T-helper 17 cell (primary cell): ENCODE data around the gene ZDHHC11B. TPM values are rescaled to one million over a fixed set of nuclear protein-coding genes. Genes with fewer than 3 reads are reported as not detected.

Experiments
- ATAC-seq: fragments of 150-1000 bp; cut with Tn5 transposase; 2 replicates; pipeline ENCODE4 v1.10.0; 2021; ENCODE audit warnings: mild to moderate bottlenecking, moderate library complexity
- DNase-seq, 3 donors: peaks; one replicate each; pipeline versions ENCODE4 v3.0.0 to v3.0.0-alpha.2; 2020 to 2021
- H3K9me3 ChIP-seq: one replicate; pipeline ENCODE4 v1.7.0; 2013; ENCODE audit warnings: low read length, mild to moderate bottlenecking; ENCODE audit not compliant: control insufficient read depth, poor library complexity, severe bottlenecking
- H3K27ac Mint-ChIP-seq: one replicate; pipeline ENCODE4 v1.8.0; 2022; ENCODE audit warnings: mild to moderate bottlenecking, moderate library complexity, mixed read lengths
- H3K27me3 Mint-ChIP-seq: one replicate; pipeline ENCODE4 v1.8.0; 2022; ENCODE audit warnings: mixed read lengths
- H3K36me3 Mint-ChIP-seq: one replicate; pipeline ENCODE4 v1.8.0; 2022; ENCODE audit warnings: low read depth, mixed read lengths
- H3K4me1 Mint-ChIP-seq: one replicate; pipeline ENCODE4 v1.8.0; 2022; ENCODE audit warnings: mild to moderate bottlenecking, mixed read lengths
- H3K4me3 Mint-ChIP-seq: one replicate; pipeline ENCODE4 v1.8.0; 2022; ENCODE audit warnings: mild to moderate bottlenecking, moderate library complexity, mixed read lengths
- total RNA-seq, 4 donors: library from RNA in 2 of 4; stranded (reverse) in 2 of 4; gene quantifications; one replicate each; pipeline ENCODE4 v1.2.3 and lab custom pipeline; 2022 to 2026

ZDHHC11B gene
- total RNA-seq, 2 donors from 2014 or later: 9.3 to 31.2 TPM

DNA sequence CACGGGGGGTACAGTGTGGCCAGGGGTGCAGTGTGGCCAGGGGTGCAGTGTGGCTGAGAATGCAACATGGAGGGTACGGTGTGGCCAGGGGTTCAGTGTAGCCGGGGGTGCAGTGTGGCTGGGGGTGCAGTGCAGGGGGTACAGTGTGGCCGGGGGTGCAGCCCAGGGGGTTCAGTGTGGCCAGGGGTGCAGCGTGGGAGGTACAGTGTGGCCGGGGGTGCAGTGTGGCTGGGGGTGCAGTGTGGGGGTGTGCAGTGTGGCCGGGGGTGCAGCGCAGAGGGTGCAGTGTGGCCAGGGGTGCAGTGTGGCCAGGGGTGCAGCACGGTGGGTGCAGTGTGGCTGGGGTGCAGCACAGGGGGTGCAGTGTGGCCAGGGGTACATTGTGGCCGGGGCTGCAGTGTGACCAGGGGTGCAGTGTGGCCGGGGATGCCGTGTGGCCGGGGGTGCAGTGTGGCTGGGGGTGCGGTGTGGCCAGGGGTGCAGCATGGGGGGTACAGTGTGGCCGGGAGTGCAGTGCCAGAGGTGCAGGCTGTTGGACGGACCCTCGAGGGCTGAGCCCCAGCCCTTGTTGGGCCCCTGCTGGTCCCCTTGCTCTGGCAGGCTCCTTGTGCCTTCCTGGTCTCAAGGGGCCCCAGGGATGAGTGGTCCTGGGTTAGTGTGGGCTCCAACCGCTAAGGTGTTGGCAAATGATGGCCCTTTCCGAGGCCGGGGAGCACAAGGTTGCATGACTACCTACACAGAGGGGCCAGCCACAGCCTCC, 109.2 kb downstream of the ZDHHC11B start:
- Mint-ChIP-seq H3K36me3 (peaks cover 4% of the 10 kb centered on the region), H3K4me3 (no peak overlapping the region), H3K4me1 (peaks cover 16% of the 10 kb centered on the region), H3K27me3 (no peaks in the 10 kb centered on the region), H3K27ac (peak overlapping the region; percentile 97)
- no peak for ATAC-seq
- no peak for DNase-seq
- no peaks in the 10 kb centered on the region for H3K9me3 ChIP-seq

- H3K4me3 Mint-ChIP-seq: peak overlapping the region; percentile 3
- DNase-seq: no peak
- peaks cover 16% of the 10 kb centered on the region for H3K4me1 Mint-ChIP-seq
- H3K27ac Mint-ChIP-seq: peak overlapping the region; percentile 97
- ATAC-seq: no peak
- no peaks in the 10 kb centered on the region for H3K27me3 Mint-ChIP-seq
- H3K36me3 Mint-ChIP-seq: peaks cover 4% of the 10 kb centered on the region
- H3K9me3 ChIP-seq: no peaks in the 10 kb centered on the region
These were observed 109.9 kb downstream of the ZDHHC11B start for GRCh38 chr5:674630-675011.

DNA sequence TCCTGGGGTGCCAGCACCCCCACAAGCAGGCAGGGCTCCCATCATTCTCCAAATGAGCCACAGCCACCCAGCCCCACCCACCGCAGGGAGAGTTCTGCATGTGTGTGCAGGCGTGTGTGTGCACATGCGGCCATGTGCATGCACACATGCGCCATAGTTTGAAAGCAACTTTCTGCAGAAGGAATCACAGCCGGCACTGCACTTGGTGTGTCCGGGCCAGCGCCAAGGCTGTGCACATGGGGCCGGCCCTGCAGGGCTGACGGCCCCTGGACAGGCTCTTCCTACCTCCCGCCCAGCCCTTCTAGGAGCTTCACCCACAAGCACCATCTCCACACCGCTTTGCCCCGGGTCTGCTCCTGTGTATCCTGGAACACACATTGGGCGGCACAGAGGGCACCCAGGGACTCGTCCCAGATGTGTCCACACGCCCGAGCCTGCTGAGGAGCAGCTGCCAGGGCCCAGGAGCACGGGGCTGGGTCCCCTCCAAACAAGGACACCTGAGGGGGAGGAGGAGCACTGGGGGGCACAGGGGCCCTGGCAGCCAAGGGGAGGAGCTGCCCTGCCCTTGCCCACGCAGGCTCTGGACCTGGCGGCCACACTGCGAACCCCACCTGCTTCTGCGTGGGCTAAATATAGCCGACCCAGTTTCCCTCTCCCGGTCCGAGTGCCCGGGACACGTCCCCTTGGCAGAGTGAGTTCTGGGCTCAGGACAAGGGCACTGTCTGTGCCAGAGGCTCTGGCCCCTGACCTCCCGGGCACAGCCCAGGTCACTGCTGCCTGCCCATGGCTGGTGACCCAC, 110.5 kb downstream of the ZDHHC11B start:
- Mint-ChIP-seq H3K27ac (peak overlapping the region; percentile 97), H3K36me3 (peaks cover 4% of the 10 kb centered on the region), H3K4me3 (peak overlapping the region; percentile 3), H3K27me3 (no peaks in the 10 kb centered on the region), H3K4me1 (peaks cover 16% of the 10 kb centered on the region)
- no peak for DNase-seq
- no peak for ATAC-seq
- no peaks in the 10 kb centered on the region for H3K9me3 ChIP-seq

DNA sequence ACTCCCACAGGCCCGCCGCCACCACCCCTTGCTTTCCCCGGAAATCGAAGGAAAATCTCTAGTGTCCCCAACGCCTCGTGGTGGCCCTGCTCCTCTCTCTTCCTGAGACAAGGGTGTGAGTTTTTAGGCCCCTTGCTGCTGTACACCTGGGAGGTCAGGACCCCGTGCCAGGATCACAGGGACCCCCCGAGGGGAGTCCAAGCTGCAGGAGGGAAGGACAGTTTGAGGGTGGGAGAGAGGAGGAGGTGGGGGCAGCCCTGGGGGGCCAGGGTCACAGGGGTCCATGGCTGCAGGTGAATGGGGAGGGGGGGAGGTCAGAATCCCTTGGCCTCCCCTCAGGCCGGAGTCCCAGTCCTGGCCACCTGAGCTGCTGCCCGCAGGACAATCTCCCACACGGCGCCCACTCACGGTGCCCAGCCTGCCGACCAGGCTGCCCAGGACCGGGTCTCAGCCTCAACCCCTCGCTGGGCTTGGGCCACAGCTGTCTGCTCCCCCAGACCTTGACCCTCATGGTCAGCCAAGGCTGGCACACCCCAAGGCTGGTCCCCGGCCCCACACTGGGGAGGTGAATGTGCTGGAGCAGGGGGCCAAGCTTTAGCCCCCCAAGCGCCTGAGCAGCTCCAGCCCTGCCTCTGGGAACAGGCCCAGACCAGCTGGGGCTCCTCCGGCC, 111.2 kb downstream of the ZDHHC11B start:
- no peaks in the 10 kb centered on the region for H3K9me3 ChIP-seq
- H3K4me3 Mint-ChIP-seq: peak overlapping the region; percentile 88
- H3K27ac Mint-ChIP-seq: peak overlapping the region; percentile 97
- ATAC-seq (no peak), DNase-seq (no peak)
- peaks cover 16% of the 10 kb centered on the region for H3K4me1 Mint-ChIP-seq
- peaks cover 4% of the 10 kb centered on the region for H3K36me3 Mint-ChIP-seq
- H3K27me3 Mint-ChIP-seq: no peaks in the 10 kb centered on the region

DNA sequence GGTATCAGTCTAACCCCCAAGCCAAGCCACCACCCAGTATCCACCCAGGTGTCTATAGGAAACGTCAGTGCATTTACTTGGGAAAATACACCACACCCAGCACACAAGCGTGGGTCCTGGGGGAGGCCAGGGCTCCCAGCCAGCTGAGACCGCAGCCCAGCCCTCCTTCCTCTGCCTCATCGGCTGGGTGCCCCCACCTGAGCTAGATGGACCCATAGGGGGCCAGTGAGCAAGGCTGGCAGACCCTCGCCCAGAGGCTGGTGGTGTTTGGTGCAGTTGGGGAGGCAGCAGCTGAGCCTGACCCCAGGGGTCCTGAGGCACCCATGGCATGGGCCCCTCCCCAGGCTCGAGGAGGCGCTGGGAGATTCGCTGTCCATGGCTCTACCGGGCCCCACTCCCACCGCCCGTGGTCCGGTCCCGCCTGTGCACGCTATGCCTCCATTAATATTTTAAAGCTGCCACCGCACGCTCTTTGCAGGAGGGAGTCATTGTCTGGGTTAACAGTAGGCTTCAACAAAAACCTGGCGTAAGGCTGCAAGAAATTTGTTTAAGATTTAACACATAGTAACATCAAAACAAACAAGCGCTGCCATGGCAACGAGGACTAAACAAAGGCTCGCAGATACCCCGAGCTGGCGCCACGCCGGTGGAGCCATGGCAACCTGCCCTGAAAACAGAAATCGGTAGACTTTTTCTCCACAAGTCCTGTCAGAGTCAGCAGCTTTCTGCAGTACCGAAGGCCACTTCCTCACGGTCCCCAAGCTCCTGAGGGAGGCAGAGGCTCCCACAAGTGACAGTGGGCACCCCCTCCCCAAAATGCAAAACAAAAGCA, 112.0 kb downstream of the ZDHHC11B start:
- Mint-ChIP-seq H3K27ac (peak overlapping the region; percentile 97), H3K4me3 (peak overlapping the region; percentile 88), H3K36me3 (peaks cover 5% of the 10 kb centered on the region), H3K4me1 (peaks cover 18% of the 10 kb centered on the region), H3K27me3 (no peaks in the 10 kb centered on the region)
- ATAC-seq (peak; percentile 78), DNase-seq (peak; percentile 76 to 92 (median 88))
- no peaks in the 10 kb centered on the region for H3K9me3 ChIP-seq

- Mint-ChIP-seq H3K36me3 (peaks cover 10% of the 10 kb centered on the region), H3K4me3 (peak overlapping the region; percentile 88), H3K27me3 (no peaks in the 10 kb centered on the region), H3K4me1 (peaks cover 24% of the 10 kb centered on the region), H3K27ac (peak overlapping the region; percentile 97)
- peak; percentile 61 for ATAC-seq
- DNase-seq: peak; percentile 59 to 75 (median 65)
- no peaks in the 10 kb centered on the region for H3K9me3 ChIP-seq
These were observed 112.8 kb downstream of the ZDHHC11B start for GRCh38 chr5:671459-672328.

- DNase-seq (no peak), ATAC-seq (no peak)
- H3K4me1 Mint-ChIP-seq: peaks cover 24% of the 10 kb centered on the region
These were observed 113.9 kb downstream of the ZDHHC11B start for GRCh38 chr5:670396-671270.

DNA sequence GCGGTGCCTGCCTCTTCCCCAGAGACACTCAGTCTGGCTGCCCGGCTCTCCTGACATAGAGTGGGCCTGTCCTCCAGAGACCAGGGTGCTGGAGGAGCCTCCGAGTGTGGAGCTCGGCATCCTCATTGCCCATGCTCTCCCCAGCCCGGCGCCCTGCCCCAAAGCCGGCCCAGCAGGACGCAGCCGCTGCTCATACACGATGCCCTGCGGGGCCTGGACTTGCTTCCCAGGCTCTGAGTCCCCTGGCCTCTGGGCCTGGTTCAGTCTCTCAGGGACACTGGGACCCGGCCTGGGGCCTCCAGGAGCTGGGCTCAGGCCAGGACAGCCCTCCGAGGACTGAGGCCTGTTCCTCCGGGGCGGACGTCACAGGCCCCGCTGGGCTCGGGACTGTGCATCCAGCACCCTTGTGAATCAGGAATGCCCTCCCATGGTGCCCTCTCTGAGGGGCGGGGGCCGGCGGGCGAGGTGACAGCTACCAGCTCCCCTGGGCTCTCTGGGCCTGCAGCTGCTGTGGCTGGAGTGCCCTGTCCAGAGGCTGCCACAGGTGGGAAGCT, 114.6 kb downstream of the ZDHHC11B start:
- Mint-ChIP-seq H3K27me3 (no peaks in the 10 kb centered on the region), H3K4me3 (peak overlapping the region; percentile 31), H3K36me3 (peaks cover 6% of the 10 kb centered on the region), H3K4me1 (peaks cover 24% of the 10 kb centered on the region), H3K27ac (no peak overlapping the region)
- ATAC-seq (no peak), DNase-seq (no peak)
- no peaks in the 10 kb centered on the region for H3K9me3 ChIP-seq

More at GRCh38 chr5:670396-671270, 113.9 kb downstream of the ZDHHC11B start:
- peaks cover 6% of the 10 kb centered on the region for H3K36me3 Mint-ChIP-seq
- no peaks in the 10 kb centered on the region for H3K27me3 Mint-ChIP-seq
- H3K9me3 ChIP-seq: no peaks in the 10 kb centered on the region
- H3K27ac Mint-ChIP-seq: peak overlapping the region; percentile 97
- H3K4me3 Mint-ChIP-seq: peak overlapping the region; percentile 31

- no peak for ATAC-seq
- Mint-ChIP-seq H3K4me3 (peak overlapping the region; percentile 39), H3K27ac (no peak overlapping the region), H3K27me3 (no peaks in the 10 kb centered on the region), H3K4me1 (peaks cover 24% of the 10 kb centered on the region), H3K36me3 (peaks cover 6% of the 10 kb centered on the region)
- DNase-seq: peak in 2 of 3 donors; percentile 48 to 51
- no peaks in the 10 kb centered on the region for H3K9me3 ChIP-seq
These were observed 115.3 kb downstream of the ZDHHC11B start for GRCh38 chr5:669111-669841.

DNA sequence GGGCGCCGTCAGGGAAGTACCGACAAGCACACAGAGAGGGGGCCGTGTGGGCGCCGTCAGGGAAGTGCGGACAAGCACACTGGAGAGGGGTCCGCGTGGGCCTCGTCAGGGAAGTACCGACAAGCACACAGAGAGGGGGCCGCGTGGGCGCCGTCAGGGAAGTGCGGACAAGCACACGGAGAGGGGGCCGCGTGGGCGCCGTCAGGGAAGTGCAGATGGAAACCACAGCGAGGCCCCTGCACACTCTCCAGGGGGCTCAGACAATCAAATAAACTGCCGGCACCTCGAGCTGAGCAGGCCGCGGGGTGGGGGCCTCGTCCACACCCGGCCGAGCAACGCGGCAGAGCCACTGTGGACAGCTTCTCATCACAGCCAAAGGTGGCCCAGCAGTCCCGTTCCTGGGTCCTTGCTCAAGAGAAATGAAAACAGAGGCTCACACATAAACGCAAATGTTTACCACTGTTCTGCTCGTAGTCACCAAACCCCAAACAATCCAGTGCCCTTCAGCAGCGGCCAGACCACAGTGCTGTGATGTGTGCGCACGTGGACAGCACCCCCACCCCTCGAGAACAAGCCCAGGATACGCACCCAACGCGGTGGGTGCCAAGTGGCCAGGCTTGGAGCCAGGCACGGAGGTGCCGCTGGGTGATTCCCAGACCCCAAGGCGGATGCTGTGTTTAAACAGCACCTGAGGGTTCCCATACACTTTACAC, 116.1 kb downstream of the ZDHHC11B start:
- Mint-ChIP-seq H3K27me3 (no peaks in the 10 kb centered on the region), H3K4me3 (no peak overlapping the region), H3K27ac (no peak overlapping the region), H3K4me1 (peaks cover 19% of the 10 kb centered on the region), H3K36me3 (peaks cover 6% of the 10 kb centered on the region)
- ATAC-seq (no peak), DNase-seq (no peak)
- no peaks in the 10 kb centered on the region for H3K9me3 ChIP-seq
